GM19043 (cell line): ENCODE results near the gene UPK3A.

Experiments used
- ATAC-seq: cut with Tn5 transposase; IDR thresholded peaks from one replicate; pipeline ENCODE4 v1.9.1; 2021; ENCODE audit warnings: low read depth; ENCODE audit not compliant: unreplicated experiment

Gene UPK3A

GRCh38 chr22:45308391-45308956 is 23.7 kb downstream of the UPK3A start:
- no peak for ATAC-seq

- ATAC-seq, result no peak
These were observed 24.2 kb downstream of the UPK3A start for GRCh38 chr22:45308957-45309421.

GRCh38 chr22:45309422-45310227 is 24.9 kb downstream of the UPK3A start, which contains the start of gene FAM118A:
TSS of gene FAM118A (plus strand) at chr22:45309934. CDS start at chr22:45322380, 12,446 bp downstream.
- ATAC-seq, result peak; percentile 80

- no peak for ATAC-seq
These were observed 25.7 kb downstream of the UPK3A start for GRCh38 chr22:45310331-45310976.

GRCh38 chr22:45310977-45311531 is 26.3 kb downstream of the UPK3A start:
- ATAC-seq, result no peak

- ATAC-seq, result no peak
These were observed 27.7 kb downstream of the UPK3A start for GRCh38 chr22:45312415-45312814.

GRCh38 chr22:45312856-45313255 is 28.1 kb downstream of the UPK3A start:
- ATAC-seq, result no peak

GRCh38 chr22:45314054-45314721 is 29.4 kb downstream of the UPK3A start:
- ATAC-seq, result no peak

- ATAC-seq, result no peak
These were observed 30.0 kb downstream of the UPK3A start for GRCh38 chr22:45314786-45315185.

- no peak for ATAC-seq
These were observed 32.2 kb downstream of the UPK3A start for GRCh38 chr22:45316796-45317526.

GRCh38 chr22:45317551-45318167 is 32.9 kb downstream of the UPK3A start:
- no peak for ATAC-seq

- no peak for ATAC-seq
These were observed 33.4 kb downstream of the UPK3A start for GRCh38 chr22:45318168-45318557.

GRCh38 chr22:45318558-45319323 is 34.0 kb downstream of the UPK3A start:
- ATAC-seq, result no peak

GRCh38 chr22:45319324-45319685 is 34.6 kb downstream of the UPK3A start:
- ATAC-seq, result no peak

- ATAC-seq, result no peak
These were observed 35.7 kb downstream of the UPK3A start for GRCh38 chr22:45320357-45320976.

GRCh38 chr22:45321827-45322226 is 37.1 kb downstream of the UPK3A start:
- no peak for ATAC-seq

GRCh38 chr22:45322873-45323525 is 38.2 kb downstream of the UPK3A start:
- ATAC-seq, result no peak

GRCh38 chr22:45323695-45324094 is 38.9 kb downstream of the UPK3A start:
- no peak for ATAC-seq
